Activated CD4-positive, CD25-positive, alpha-beta regulatory T cell (primary cell): ENCODE results near the gene TXNL1.
"Not testable (repeated sequence)": the region's sequence is repeated elsewhere in the genome, so short reads cannot be mapped to it uniquely, and the experiment has no call there.

ENCODE experiments used
- DNase-seq, 4 experiments: peaks; one replicate each; lab custom pipeline; 2025; lab: John Stamatoyannopoulos, UW

Gene TXNL1

DNA sequence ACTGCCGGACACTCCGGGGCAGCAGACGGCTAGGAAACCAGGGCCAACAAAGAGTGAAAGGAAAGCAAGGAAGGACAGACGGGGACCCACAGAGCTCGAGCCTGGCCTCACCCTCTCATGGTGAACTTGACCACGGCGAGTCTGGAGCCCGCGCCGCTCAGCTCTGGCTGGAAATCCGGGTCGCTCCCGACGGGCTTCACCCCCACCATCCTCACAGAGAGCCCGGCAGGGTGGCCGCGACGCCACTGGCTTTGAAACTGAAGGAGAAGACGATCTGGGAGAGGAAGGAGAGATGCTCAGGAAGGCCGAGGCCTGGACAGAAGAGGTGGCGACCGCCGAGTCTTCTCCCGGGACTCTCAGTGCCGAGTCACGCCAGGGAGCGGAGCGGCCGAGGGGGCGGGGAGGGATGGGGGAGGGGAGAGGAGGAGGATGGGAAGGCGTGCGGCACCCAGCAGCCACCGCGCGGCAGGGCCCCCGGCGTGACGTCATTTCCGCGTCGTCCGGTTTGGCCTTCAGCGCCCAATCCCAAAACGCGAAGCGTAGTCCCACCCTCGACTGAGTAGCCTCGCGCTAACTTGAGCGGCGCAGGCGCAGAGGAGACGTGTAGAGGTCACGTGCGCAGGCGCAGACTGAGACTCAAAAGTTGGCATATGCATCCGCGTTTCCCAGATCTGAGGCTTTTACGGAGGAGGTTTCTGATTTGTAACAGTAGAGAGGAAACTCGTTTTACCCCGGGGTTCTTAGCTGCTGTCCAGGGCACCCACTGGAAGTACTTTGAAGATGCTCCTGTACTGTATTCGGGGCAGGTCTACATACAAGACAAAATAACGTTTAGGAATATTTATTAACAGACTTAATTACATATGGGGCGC lies at the start of gene TXNL1:
TSS of gene TXNL1 (minus strand) at position 361 of the 872 bp plus-strand sequence. CDS start at position 209, 152 bp downstream.
- DNase-seq = peak; percentile 97 to 98 (median 97)

GRCh38 chr18:56684277-56684676 lies 45.9 kb upstream of the TXNL1 start:
- no peak for DNase-seq

GRCh38 chr18:56678836-56679565 lies 40.6 kb upstream of the TXNL1 start:
- no peak for DNase-seq

DNA sequence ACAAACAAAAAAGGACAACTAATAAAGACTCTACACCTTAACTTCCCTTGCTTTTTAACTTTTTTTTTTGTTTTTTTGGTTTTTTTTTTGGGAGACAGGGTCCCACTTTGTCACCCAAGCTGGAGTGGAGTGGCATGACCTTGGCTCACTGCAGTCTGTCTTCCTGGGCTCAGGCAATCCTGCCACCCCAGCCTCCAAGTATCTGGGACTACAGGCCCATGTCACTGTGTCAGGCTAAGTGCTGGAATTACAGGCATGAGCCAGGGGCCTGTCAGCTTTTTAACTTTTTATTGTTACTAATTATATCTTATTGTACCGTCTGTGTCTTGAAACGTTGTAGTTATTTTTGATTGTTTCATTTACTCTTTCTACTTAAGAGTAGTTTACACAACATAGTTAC lies 38.2 kb upstream of the TXNL1 start:
- DNase-seq = no peak

DNA sequence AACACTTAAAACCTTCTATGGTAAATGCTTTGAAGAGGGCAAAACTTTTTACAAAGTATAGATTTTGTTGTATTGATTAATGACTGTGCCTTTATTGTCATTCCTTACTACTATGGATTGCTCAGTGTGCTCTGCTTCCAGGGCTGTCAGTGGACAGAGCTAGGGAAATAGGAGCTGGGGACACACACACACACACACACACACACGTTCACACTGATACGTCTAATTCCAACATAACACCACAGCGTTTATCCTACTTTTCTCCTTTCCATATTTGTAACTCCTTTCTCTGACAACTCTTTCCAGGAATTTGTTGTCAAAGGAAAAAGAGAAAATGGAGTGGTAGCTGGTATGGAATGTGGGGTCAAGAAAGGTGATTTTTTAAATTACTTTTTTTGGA lies 34.6 kb upstream of the TXNL1 start:
- DNase-seq = no peak

GRCh38 chr18:56672391-56672790 lies 34.0 kb upstream of the TXNL1 start:
- DNase-seq = no peak

- no peak for DNase-seq
These were observed 24.5 kb upstream of the TXNL1 start for GRCh38 chr18:56662902-56663301.

- DNase-seq = no peak
These were observed 24.1 kb upstream of the TXNL1 start for GRCh38 chr18:56662502-56662901.

DNA sequence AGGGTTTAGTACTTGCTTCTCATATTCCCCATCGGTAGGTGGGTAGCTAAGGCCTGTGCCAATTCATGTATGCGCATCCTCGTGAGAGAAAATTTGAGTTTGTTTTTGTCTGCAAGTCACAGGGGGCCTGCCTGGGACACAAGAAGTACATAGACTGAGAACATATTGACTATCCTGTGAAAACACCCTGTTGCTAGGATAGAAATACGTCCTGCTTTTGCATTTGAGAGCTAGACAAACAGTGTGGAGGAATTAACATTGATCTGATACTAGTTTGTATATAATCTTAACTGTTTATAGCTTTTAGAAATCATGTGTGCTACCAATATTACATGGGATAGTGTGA lies 23.6 kb upstream of the TXNL1 start:
- DNase-seq = no peak

DNA sequence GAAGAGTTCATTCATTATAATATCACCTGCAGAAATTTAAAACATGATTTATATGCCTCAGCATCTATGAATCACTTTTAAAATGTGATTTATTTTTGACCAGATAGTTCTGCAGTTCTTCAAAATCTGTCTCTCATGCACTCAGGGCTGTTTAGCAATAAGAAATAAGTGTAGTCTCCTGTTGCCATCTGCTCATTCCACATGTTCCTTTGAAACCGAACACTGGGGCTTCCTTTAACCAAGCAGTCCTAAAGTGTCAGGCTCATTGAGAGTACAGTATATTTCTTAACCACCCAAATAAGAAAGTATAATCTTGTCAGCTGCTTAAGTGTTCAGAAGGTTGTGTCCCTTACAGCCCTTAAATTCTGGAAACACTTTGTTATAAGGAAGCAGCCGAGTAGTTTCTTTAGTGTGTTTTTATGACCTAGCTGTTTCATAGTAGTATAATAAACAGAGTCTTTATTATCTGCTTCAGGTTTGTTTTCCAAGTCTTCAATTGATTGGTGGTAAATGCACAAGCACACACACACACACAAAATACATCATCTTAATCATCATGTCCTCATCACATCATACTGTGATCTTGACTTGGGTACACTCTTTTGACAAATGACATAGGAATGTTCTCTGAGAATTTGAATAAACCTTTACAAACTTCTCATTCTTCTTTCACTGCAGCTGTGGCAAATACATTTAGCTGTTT lies 23.1 kb upstream of the TXNL1 start:
- no peak for DNase-seq

GRCh38 chr18:56660655-56661054 lies 22.3 kb upstream of the TXNL1 start:
- DNase-seq = no peak

DNA sequence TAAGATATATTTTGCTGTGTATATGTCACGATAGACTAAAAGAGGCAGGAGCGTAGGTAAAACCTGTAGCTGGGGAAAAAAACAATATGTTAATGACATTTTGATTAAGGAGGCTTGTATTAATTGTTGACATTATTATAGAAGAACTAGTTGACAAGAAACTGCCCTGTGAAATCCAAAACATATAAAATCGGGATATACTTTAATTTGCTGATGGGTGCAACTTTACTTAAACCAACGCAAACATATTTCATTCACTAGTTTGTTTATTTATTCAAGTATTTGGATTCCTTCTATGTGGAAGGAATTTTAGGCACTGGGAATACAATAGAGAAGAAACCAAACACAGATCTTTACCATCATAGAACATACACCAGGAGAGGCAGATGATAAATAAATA lies 20.7 kb upstream of the TXNL1 start:
- DNase-seq = no peak

GRCh38 chr18:56658261-56658660 lies 19.9 kb upstream of the TXNL1 start:
- no peak for DNase-seq

DNA sequence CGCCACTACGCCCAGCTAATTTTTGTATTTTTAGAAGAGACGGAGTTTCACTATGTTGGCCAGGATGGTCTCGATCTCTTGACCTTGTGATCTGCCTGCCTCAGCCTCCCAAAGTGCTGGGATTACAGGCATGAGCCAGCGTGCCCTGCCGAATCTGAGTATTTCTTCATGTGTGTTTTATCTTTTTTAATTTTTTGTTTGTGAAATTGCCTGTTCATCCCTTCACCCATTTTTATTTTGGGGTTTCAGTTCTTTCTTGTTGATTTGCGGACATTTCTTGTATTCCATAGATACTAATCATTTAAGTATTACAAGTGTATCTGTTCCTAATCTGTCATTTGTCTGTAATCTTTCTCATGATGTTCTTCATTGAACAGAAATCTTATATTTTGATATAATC lies 15.9 kb upstream of the TXNL1 start:
- DNase-seq = not testable (repeated sequence)

DNA sequence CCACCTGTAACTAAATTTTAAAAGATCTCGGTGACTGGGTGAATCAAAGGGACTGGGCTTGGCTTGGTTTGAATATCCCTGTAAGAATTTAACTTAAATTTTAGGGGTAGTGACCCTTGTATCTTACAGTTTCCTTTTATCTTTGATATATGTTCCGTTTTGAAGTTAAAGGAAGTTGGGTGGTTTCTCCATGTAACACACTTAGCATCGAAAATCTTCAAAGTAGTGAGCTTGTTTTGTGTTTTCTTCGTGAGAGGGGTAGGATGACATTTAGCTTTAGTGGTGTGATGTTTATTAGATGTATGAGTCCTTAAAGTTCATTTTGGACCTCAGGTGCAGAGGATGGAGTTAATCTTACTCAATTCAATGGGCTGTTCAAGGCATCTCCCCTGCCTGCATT lies 14.4 kb upstream of the TXNL1 start:
- no peak for DNase-seq

- no peak for DNase-seq
These were observed 13.3 kb upstream of the TXNL1 start for GRCh38 chr18:56651771-56652092.

DNA sequence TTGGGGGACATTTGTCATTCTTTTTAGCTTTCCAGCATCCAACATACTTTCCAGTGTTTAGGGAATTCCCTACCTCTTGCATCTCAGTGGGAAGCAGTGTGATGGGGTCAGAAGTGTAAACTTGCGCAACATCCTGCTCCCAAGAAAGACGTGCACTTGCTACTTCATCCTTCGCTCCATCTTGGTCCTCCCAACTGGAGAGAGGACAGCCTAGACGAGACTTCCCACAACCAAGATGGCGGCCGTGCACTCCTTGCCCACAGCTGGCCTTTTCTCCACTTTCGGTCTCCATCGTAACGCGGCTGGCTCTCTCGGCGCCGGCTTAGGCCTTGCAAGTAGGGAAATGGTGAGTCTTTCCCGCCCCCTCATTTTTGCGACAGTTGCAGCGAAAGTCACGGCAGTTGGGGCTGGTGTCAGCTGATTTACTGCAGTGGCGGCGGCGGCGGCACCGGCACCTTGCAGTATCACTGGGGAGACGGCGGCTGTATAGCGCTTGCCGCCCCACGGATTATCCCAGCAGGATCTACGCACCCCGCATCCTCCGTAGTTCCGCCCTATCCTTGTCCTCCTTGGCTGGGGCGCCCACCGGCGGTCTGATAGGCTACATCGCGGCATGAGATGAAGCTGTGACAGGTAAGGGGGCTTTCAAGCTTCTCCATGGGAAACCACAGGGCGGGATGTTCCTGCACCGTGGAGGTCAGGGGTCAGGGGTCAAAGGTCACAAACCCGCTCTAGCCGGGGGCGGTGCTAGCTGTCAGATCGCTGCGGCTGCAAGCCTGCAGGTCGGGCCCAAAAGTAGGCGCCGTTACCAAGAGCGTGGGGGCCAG lies 12.8 kb upstream of the TXNL1 start, which contains the start of gene WDR7:
TSS of gene WDR7 (plus strand) at position 416 of the 827 bp plus-strand sequence. CDS start 21,157 bp downstream, outside the sequence.
- DNase-seq = peak; percentile 87 to 92 (median 89)

- DNase-seq = no peak
These were observed 11.6 kb upstream of the TXNL1 start for GRCh38 chr18:56649996-56650395.

GRCh38 chr18:56647951-56648893 lies 9.8 kb upstream of the TXNL1 start:
- DNase-seq = no peak

GRCh38 chr18:56647071-56647470 lies 8.7 kb upstream of the TXNL1 start:
- no peak for DNase-seq
